BLaER1 treated with 17β-estradiol and CSF1 and Interleukin-3, amounts not matched to agents 10 nM and 100 nM (cell line): Measurements from ENCODE around the gene DMD.

Source experiments
- H3K27ac ChIP-seq, 11 experiments: shearing (Covaris generic); formaldehyde crosslinking; 2 replicates each; pipeline ENCODE4 v1.8.1; 2022
- H3K27me3 ChIP-seq, 11 experiments: shearing (Covaris generic); formaldehyde crosslinking; 2 replicates each; pipeline ENCODE4 v1.8.1; 2022
- H3K36me3 ChIP-seq, 11 experiments: shearing (Covaris generic); formaldehyde crosslinking; 2 replicates each; pipeline ENCODE4 v1.8.1; 2022
- H3K4me1 ChIP-seq, 10 experiments: shearing (Covaris generic); formaldehyde crosslinking; 2 replicates each; pipeline ENCODE4 v1.8.1; 2022
- H3K4me2 ChIP-seq, 11 experiments: shearing (Covaris generic); formaldehyde crosslinking; 2 replicates each; pipeline ENCODE4 v1.8.1; 2022
- H3K4me3 ChIP-seq, 10 experiments: shearing (Covaris generic); formaldehyde crosslinking; 2 replicates each; pipeline ENCODE4 v1.8.1; 2022
- H3K9ac ChIP-seq, 11 experiments: shearing (Covaris generic); formaldehyde crosslinking; 2 replicates each; pipeline ENCODE4 v1.8.1; 2022
- H3K9me3 ChIP-seq, 11 experiments: shearing (Covaris generic); formaldehyde crosslinking; replicated peaks in 1 of 11; 2 replicates each; pipeline ENCODE4 v1.8.1; 2022
- H4K20me1 ChIP-seq, 11 experiments: shearing (Covaris generic); formaldehyde crosslinking; 2 replicates each; pipeline ENCODE4 v1.8.1; 2022
- Cebpa-rat ChIP-seq, 11 experiments: shearing (Covaris generic); IDR thresholded peaks; 2 replicates each; pipeline ENCODE4 v1.8.1; 2022

Gene DMD

DNA sequence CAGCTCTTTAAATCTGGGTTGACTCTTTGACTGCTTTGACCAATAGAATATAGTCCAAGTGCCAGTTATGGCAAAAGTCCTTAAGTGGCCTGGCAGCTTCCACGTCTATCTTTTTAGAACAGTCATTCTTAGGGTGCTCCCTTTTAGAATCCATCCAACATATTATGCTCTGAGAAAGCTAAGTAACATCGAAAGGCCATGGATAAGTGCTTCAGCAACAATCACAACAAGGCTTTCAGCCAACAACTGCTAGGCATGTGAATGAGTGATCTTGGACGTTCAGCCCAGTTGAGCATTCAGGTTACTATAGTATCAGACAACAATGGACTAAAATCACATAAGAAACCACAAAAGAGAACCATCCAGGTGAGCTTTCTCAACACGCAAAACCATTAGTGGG is 818.7 kb downstream of the DMD start:
- H3K27me3 ChIP-seq = peaks cover 65 to 100% (median 93%) of the 10 kb centered on the region in 11 experiments
- no peaks in the 10 kb centered on the region for H4K20me1 ChIP-seq
- no peaks in the 10 kb centered on the region for H3K36me3 ChIP-seq
- H3K9ac ChIP-seq = no peak overlapping the region
- no peak overlapping the region for H3K4me3 ChIP-seq
- no peaks in the 10 kb centered on the region for H3K9me3 ChIP-seq
- TF ChIP-seq Cebpa-rat (IDR thresholded peaks at IDR 0.05) = no peak
- no peaks in the 10 kb centered on the region for H3K4me1 ChIP-seq
- H3K27ac ChIP-seq = no peak overlapping the region
- no peak overlapping the region for H3K4me2 ChIP-seq

DNA sequence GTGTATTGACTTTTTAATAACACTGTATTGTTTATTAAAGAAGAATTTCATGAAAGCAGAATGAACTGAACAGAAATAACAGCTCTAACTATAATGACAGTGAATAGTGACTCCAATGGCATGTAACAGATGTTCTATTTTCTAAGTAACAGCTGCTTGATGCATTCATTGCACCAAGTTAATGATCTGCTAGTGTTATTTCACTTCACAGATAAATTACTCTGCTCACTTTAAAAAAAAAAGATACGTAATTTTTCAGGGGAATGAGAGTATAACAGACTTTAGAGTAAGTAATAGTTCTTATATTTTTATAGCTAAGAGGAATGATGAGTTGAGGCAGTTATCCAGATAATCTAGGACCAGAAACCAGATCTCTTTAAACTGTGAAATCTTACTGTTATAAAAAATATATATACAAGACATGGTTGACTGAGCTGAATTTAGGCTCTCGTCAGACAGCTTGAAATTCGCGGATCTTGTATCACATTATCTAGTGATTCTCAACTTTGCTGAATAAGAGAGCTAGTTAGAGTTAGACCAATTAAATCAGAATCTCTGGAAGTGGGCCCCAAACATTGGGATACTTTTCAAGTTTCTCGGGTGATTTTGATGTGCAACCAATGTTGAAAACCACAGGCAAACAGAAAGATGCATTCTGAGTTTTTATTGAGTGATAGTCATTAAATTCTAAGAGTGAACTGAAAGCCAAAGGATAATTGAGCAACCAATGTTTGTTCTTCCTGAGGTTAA is 840.7 kb downstream of the DMD start:
- no peak overlapping the region for H3K4me3 ChIP-seq
- no peak overlapping the region for H3K27ac ChIP-seq
- no peak overlapping the region for H3K4me2 ChIP-seq
- H3K4me1 ChIP-seq = no peaks in the 10 kb centered on the region
- peaks cover 91 to 100% (median 99%) of the 10 kb centered on the region in 11 experiments for H3K27me3 ChIP-seq
- H4K20me1 ChIP-seq = peaks cover 0 to 3% (median 0%) of the 10 kb centered on the region in 11 experiments; a peak in 1 of 22 replicates
- no peak for TF ChIP-seq Cebpa-rat (IDR thresholded peaks at IDR 0.05)
- H3K36me3 ChIP-seq = no peaks in the 10 kb centered on the region
- H3K9ac ChIP-seq = no peak overlapping the region
- peaks cover 0 to 5% (median 0%) of the 10 kb centered on the region in 11 experiments; a peak in 2 of 22 replicates for H3K9me3 ChIP-seq

DNA sequence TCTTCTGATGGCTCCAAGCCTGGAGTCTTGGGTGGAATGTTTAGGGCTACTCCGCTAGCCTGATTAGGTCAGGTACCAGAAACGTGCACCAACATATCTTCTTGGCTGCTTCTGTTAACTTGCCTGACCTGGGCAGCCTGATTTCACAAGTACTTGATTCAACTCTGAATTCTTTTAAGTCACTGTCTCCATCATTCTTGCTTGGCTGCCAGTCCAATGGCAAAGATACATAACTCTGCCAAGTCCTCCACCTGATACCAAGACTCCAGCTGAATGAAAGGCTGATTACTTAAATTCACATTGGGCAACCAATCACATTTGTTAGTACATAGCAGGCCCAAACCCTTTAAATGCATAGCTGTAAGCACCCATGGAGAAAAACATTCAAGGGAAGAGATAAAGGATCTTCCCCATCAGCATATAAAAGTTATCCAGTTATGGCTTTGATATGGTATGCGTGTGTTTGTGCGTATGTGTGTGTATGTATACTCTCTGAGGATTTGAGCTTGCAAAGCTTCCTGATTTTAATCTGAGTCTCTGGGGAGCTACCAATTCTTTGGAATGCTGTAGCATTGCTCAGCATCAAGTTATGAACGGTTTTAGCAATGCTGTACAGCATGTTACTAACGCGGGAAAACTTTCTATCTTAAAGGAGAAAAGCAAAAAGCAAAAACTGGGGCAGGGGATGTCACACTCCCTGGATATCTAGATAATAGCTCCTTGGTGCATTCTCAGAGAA is 917.2 kb downstream of the DMD start:
- Histone ChIP-seq H3K9ac (no peak overlapping the region), H3K4me3 (no peak overlapping the region), H3K36me3 (no peaks in the 10 kb centered on the region), H3K4me1 (no peaks in the 10 kb centered on the region), H3K27me3 (peaks cover 92 to 100% (median 99%) of the 10 kb centered on the region in 11 experiments), H4K20me1 (peaks cover 0 to 2% (median 0%) of the 10 kb centered on the region in 11 experiments; a peak in 2 of 22 replicates), H3K9me3 (0 out of 22 replicates have a peak, but pooled peaks cover 0 to 5% (median 0%) of the 10 kb centered on the region in 11 experiments), H3K4me2 (no peak overlapping the region), H3K27ac (no peak overlapping the region)
- no peak for TF ChIP-seq Cebpa-rat (IDR thresholded peaks at IDR 0.05)

DNA sequence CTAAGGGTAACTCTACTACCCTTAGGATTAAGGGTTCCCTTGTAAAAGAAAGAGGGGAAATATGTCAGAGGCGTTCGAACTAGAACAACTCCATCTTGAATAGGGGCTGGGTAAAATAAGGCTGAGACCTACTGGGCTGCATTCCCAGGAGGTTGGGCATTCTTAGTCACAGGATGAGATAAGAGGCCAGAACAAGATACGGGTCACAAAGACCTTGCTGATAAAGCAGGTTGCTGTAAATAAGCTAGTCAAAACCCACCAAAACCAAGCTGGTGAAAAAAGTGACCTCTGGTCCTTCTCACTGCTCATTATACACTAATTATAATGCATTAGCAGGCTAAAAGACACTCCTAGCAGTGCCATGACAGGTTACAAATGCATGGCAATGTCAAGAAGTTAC is 922.0 kb downstream of the DMD start:
- H3K4me3 ChIP-seq = no peak overlapping the region
- H3K4me2 ChIP-seq = no peak overlapping the region
- no peak overlapping the region for H3K27ac ChIP-seq
- H3K4me1 ChIP-seq = no peaks in the 10 kb centered on the region
- no peak for TF ChIP-seq Cebpa-rat (IDR thresholded peaks at IDR 0.05)
- no peaks in the 10 kb centered on the region for H3K36me3 ChIP-seq
- no peaks in the 10 kb centered on the region; a peak in 1 of 22 replicates for H4K20me1 ChIP-seq
- H3K27me3 ChIP-seq = peaks cover 92 to 100% (median 99%) of the 10 kb centered on the region in 11 experiments
- no peak overlapping the region for H3K9ac ChIP-seq
- H3K9me3 ChIP-seq = no peaks in the 10 kb centered on the region; a peak in 1 of 22 replicates

DNA sequence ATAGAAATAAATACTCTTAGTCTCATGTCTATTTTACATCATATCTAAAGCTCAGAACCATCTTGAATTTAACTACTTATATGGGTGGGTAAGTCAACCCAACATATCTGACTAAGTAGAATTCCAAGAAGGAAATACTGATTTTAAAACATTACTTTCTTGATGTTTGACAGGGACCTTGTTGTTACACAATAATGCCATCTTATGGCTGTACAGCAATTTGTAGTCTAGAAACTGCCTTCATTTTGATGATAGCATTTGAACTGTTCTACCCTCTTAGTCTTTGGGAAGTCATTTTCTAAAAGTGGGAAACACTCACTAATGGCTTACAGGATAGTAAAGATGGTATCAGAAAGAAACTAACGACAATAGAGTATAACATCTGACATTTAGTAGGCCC is 929.5 kb downstream of the DMD start:
- no peaks in the 10 kb centered on the region for H3K4me1 ChIP-seq
- H4K20me1 ChIP-seq = no peaks in the 10 kb centered on the region; a peak in 1 of 22 replicates
- TF ChIP-seq Cebpa-rat (IDR thresholded peaks at IDR 0.05) = no peak
- no peak overlapping the region for H3K4me3 ChIP-seq
- peaks cover 91 to 96% (median 94%) of the 10 kb centered on the region in 11 experiments for H3K27me3 ChIP-seq
- H3K9ac ChIP-seq = no peak overlapping the region
- no peaks in the 10 kb centered on the region for H3K36me3 ChIP-seq
- H3K27ac ChIP-seq = no peak overlapping the region
- no peak overlapping the region for H3K4me2 ChIP-seq
- H3K9me3 ChIP-seq = no peaks in the 10 kb centered on the region; a peak in 1 of 22 replicates

DNA sequence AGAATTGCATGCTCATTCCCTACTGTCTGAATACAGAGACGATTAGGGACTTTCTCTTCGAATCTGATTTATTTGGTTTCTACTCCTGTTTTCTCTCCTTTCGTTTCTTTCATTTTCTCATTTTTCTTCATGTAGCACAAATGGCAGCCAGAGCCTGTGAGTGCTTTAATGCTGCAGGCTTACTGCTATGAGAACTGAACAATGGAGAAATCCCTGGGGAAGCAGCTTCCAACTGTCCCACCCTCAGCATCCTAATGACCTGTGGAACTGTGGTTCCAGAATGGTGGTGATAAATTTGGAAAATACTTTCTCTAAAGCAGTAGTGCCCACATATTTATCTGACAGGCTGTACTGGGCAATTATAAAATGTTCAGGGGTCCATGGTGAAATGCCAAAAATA is 930.4 kb downstream of the DMD start:
- no peak overlapping the region for H3K27ac ChIP-seq
- H3K27me3 ChIP-seq = peaks cover 91 to 96% (median 94%) of the 10 kb centered on the region in 11 experiments
- TF ChIP-seq Cebpa-rat (IDR thresholded peaks at IDR 0.05) = no peak
- H3K4me1 ChIP-seq = no peaks in the 10 kb centered on the region
- no peaks in the 10 kb centered on the region for H3K36me3 ChIP-seq
- H3K4me2 ChIP-seq = no peak overlapping the region
- no peak overlapping the region for H3K9ac ChIP-seq
- no peaks in the 10 kb centered on the region; a peak in 1 of 22 replicates for H4K20me1 ChIP-seq
- no peaks in the 10 kb centered on the region; a peak in 3 of 22 replicates for H3K9me3 ChIP-seq
- no peak overlapping the region for H3K4me3 ChIP-seq

DNA sequence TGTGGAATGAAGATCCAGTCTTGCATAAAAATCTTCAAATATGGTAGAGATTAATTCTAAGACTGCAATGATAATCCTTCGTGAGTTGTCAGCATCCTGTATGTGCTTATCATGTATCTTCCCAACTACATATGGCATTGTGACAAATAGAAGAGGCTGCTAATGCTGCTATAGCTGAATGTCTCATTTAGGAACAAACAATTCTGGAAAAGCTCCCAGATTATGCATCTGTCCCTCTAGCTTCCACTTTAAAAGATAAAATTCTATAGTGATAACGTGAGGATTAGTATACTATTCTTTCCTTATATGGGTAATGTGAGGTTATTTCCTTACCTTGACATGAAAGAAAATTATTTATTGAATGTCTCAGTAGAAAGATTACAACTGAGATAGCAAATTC is 930.9 kb downstream of the DMD start:
- Histone ChIP-seq H3K36me3 (no peaks in the 10 kb centered on the region), H3K4me2 (no peak overlapping the region), H3K4me1 (no peaks in the 10 kb centered on the region), H3K9me3 (no peaks in the 10 kb centered on the region; a peak in 3 of 22 replicates), H3K9ac (no peak overlapping the region), H3K27me3 (peaks cover 91 to 96% (median 94%) of the 10 kb centered on the region in 11 experiments), H4K20me1 (no peaks in the 10 kb centered on the region; a peak in 1 of 22 replicates), H3K27ac (no peak overlapping the region), H3K4me3 (no peak overlapping the region)
- TF ChIP-seq Cebpa-rat (IDR thresholded peaks at IDR 0.05) = no peak

DNA sequence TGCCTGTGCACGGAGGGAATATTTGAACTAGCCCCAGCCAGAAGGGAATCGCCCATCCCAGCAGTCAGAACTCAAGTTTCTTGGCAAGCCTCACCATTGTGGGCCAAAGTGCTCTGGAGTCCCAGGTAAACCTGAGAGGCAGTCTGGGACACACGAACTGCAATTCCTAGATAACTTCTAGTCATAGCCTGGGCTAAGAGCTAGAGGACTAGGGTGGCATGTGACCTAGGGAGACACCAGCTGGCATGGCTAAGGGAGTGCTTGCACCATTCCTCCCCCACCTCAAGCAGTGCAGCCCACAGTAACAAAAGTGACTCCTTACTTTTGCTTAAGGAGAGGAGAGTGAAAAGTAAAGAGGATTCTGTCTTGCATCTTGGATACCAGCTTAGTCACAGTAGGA is 935.2 kb downstream of the DMD start:
- no peak overlapping the region for H3K9ac ChIP-seq
- no peaks in the 10 kb centered on the region for H3K36me3 ChIP-seq
- no peaks in the 10 kb centered on the region; a peak in 2 of 22 replicates for H3K9me3 ChIP-seq
- no peak overlapping the region for H3K27ac ChIP-seq
- no peak overlapping the region for H3K4me3 ChIP-seq
- no peak overlapping the region for H3K4me2 ChIP-seq
- no peaks in the 10 kb centered on the region for H3K4me1 ChIP-seq
- H4K20me1 ChIP-seq = no peaks in the 10 kb centered on the region
- H3K27me3 ChIP-seq = peaks cover 92 to 96% (median 96%) of the 10 kb centered on the region in 11 experiments
- TF ChIP-seq Cebpa-rat (IDR thresholded peaks at IDR 0.05) = no peak

DNA sequence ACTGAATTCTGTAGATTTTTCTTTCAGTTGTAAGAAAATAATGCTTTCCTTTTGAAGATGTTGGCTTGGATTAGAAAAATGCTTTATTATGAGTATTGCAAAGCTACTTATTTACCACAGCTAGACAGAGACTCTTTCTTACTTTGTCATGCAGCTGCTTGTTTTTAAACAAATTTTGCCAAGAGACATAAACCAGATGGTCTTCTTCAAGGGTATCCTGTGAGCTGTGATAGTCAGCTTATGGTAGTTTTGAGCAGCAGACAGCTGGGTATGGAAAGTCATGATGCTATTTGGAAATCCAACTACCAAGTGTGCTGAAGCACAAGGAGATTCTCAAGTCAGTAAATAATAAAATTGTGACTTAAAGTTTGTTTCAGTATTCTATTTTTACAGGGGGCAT is 941.5 kb downstream of the DMD start:
- H4K20me1 ChIP-seq = no peaks in the 10 kb centered on the region
- no peak overlapping the region for H3K4me2 ChIP-seq
- H3K9me3 ChIP-seq = peaks cover 13 to 25% (median 16%) of the 10 kb centered on the region in 11 experiments
- TF ChIP-seq Cebpa-rat (IDR thresholded peaks at IDR 0.05) = no peak
- H3K4me1 ChIP-seq = no peaks in the 10 kb centered on the region
- H3K36me3 ChIP-seq = no peaks in the 10 kb centered on the region
- H3K27ac ChIP-seq = no peak overlapping the region
- H3K27me3 ChIP-seq = peaks cover 67 to 98% (median 95%) of the 10 kb centered on the region in 11 experiments
- H3K4me3 ChIP-seq = no peak overlapping the region
- no peak overlapping the region for H3K9ac ChIP-seq
